CD14-positive monocyte (primary cell): ENCODE data around the gene CHKA. TPM values are rescaled to one million over a fixed set of nuclear protein-coding genes. Genes with fewer than 3 reads are reported as not detected.

Experiments
- DNase-seq, 3 donors: peaks; one replicate each; pipeline ENCODE4 v3.0.0-alpha.2; 2011 to 2022
- H2AFZ ChIP-seq: 2 replicates; pipeline ENCODE4 v1.6.0; 2012; ENCODE audit warnings: mild to moderate bottlenecking, low read depth, low read length, inconsistent platforms; ENCODE audit not compliant: insufficient read depth, poor library complexity, severe bottlenecking
- H3K27ac ChIP-seq, 2 donors: 1 replicate in 1 of 2; 2 replicates in 1 of 2; pipeline ENCODE4 v1.5.1; 2012 to 2013; ENCODE audit warnings: low read length in 2 of 2, control low read depth in 1 of 2, inconsistent platforms in 1 of 2, low read depth in 1 of 2, mild to moderate bottlenecking in 1 of 2
- H3K27me3 ChIP-seq, 2 donors: one replicate each; pipeline versions ENCODE4 v1.6.0 to v1.6.1; 2011 to 2013; ENCODE audit warnings: low read length in 2 of 2; ENCODE audit not compliant: control insufficient read depth in 2 of 2, insufficient read depth in 2 of 2
- H3K36me3 ChIP-seq, 2 donors: replicated peaks in 1 of 2; 1 replicate in 1 of 2; 2 replicates in 1 of 2; pipeline versions ENCODE4 v1.5.1 to v1.6.1; 2012 to 2013; ENCODE audit warnings: low read length in 2 of 2, control low read depth in 1 of 2, inconsistent platforms in 1 of 2, mild to moderate bottlenecking in 1 of 2; ENCODE audit not compliant: insufficient read depth in 2 of 2, control insufficient read depth in 1 of 2
- H3K4me1 ChIP-seq, 2 donors: 1 replicate in 1 of 2; 2 replicates in 1 of 2; pipeline versions ENCODE4 v1.5.1 to v1.6.1; 2012 to 2013; ENCODE audit warnings: low read length in 2 of 2, control low read depth in 1 of 2, inconsistent platforms in 1 of 2, mild to moderate bottlenecking in 1 of 2, moderate library complexity in 1 of 2; ENCODE audit not compliant: insufficient read depth in 2 of 2, control insufficient read depth in 1 of 2
- H3K4me2 ChIP-seq: replicated peaks from 2 replicates; pipeline ENCODE3; 2012; ENCODE audit warnings: low read length, moderate library complexity, mild to moderate bottlenecking; ENCODE audit not compliant: poor library complexity, severe bottlenecking; ENCODE audit errors: extremely low read depth
- H3K4me3 ChIP-seq, 3 experiments: fragments of 200-600 bp in 1 of 3; sonication (generic) in 1 of 3; replicated peaks in 1 of 3; 1 replicate in 2 of 3; 2 replicates in 1 of 3; pipeline ENCODE4 v1.5.1; 2011 to 2013; ENCODE audit warnings: low read length in 3 of 3, mild to moderate bottlenecking in 3 of 3, control low read depth in 2 of 3, low read depth in 2 of 3, inconsistent platforms in 1 of 3, moderate library complexity in 1 of 3
- H3K79me2 ChIP-seq: 2 replicates; pipeline ENCODE4 v1.6.0; 2012; ENCODE audit warnings: mild to moderate bottlenecking, control low read depth, inconsistent platforms, low read length, moderate library complexity; ENCODE audit not compliant: insufficient read depth
- H3K9ac ChIP-seq: 2 replicates; pipeline ENCODE4 v1.6.0; 2017; ENCODE audit warnings: low read length, mild to moderate bottlenecking; ENCODE audit not compliant: insufficient read depth, poor library complexity, severe bottlenecking
- H3K9me3 ChIP-seq, 2 donors: replicated peaks in 1 of 2; 1 replicate in 1 of 2; 2 replicates in 1 of 2; pipeline versions ENCODE4 v1.5.1 to v1.6.1; 2012 to 2013; ENCODE audit warnings: low read length in 2 of 2, control low read depth in 1 of 2; ENCODE audit not compliant: control insufficient read depth in 1 of 2, insufficient read depth in 1 of 2
- H4K20me1 ChIP-seq: 2 replicates; pipeline ENCODE4 v1.6.0; 2012; ENCODE audit warnings: mild to moderate bottlenecking, low read length, control low read depth, moderate library complexity; ENCODE audit not compliant: insufficient read depth
- H3K27ac Mint-ChIP-seq, 7 donors: one replicate each; pipeline ENCODE4 v1.8.0; 2020; ENCODE audit warnings: mild to moderate bottlenecking in 7 of 7, mixed read lengths in 7 of 7, moderate library complexity in 6 of 7, inconsistent platforms in 2 of 7
- H3K27me3 Mint-ChIP-seq, 3 donors: one replicate each; pipeline ENCODE4 v1.8.0; 2021 to 2022; ENCODE audit warnings: low read depth in 3 of 3, mild to moderate bottlenecking in 3 of 3, mixed read lengths in 3 of 3, moderate library complexity in 3 of 3, inconsistent platforms in 1 of 3
- H3K36me3 Mint-ChIP-seq, 2 donors: one replicate each; pipeline ENCODE4 v1.8.0; 2020; ENCODE audit warnings: mixed read lengths in 2 of 2, inconsistent platforms in 1 of 2, mild to moderate bottlenecking in 1 of 2
- H3K4me1 Mint-ChIP-seq: one replicate; pipeline ENCODE4 v1.8.0; 2020; ENCODE audit warnings: mild to moderate bottlenecking, mixed read lengths
- H3K4me3 Mint-ChIP-seq, 2 donors: one replicate each; pipeline ENCODE4 v1.8.0; 2020; ENCODE audit warnings: mild to moderate bottlenecking in 2 of 2, mixed read lengths in 2 of 2, moderate library complexity in 1 of 2
- H3K9me3 Mint-ChIP-seq, 7 donors: one replicate each; pipeline ENCODE4 v1.8.0; 2020 to 2022; ENCODE audit warnings: mixed read lengths in 7 of 7, mild to moderate bottlenecking in 6 of 7, moderate library complexity in 6 of 7, inconsistent platforms in 2 of 7
- WGBS: methylation state at CpG from one replicate; pipeline ENCODE4 v1.1.5; 2013; ENCODE audit warnings: missing lambda C conversion rate; ENCODE audit not compliant: insufficient coverage; 5-methylcytosine and 5-hydroxymethylcytosine counted together
- intact Hi-C, 2 donors: fragments of 100-400 bp; cut with micrococcal nuclease; formaldehyde crosslinking; loops; one replicate each; pipeline versions ENCODE4 v1.15.0 to v1.15.1; 2023
- polyA plus RNA-seq, 3 donors: library from polyadenylated mRNA; depleted of rRNA in 1 of 3; unstranded in 2 of 3; stranded (reverse) in 1 of 3; fragments of 300-500 nt in 2 of 3; fragments of >200 nt in 1 of 3; fragmentation: Illumina TruSeq in 2 of 3; gene quantifications; 1 replicate in 2 of 3; 2 replicates in 1 of 3; pipeline ENCODE4 v1.2.3, GENCODE V29; 2012 to 2021
- TF ChIP-seq, protein P1 (sequence below): fragments of 200-600 bp; IDR thresholded peaks from one replicate; pipeline ENCODE4 v1.8.0; 2022; ENCODE audit warnings: antibody characterized with exemption, mild to moderate bottlenecking

CHKA gene
- polyA plus RNA-seq, 3 donors, result 2.8 to 20.9 (median 5.7) TPM

DNA sequence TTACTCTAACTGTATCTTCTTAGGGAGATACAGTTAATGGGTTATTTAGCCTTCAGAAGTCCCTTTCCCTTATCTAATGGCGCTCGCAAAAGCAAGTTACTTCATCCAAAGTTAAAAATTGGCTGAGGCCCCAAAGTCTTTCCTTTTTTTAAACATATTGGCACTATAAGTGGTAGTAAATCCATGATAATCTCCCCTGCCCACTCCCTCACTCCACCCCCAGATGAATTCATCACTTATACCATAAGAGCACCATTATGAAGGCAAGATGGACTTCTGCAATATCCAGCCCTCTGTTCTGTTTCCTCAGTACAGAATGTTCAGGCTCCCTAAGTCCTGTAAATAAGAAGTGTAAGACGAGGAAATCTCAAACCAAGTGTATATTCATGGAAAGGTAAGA is 37.7 kb downstream of the CHKA start:
- no peak for DNase-seq
- no CpG with 5 or more reads among the region's 3 CpGs for WGBS
- no peak overlapping the region for H3K27ac ChIP-seq

DNA sequence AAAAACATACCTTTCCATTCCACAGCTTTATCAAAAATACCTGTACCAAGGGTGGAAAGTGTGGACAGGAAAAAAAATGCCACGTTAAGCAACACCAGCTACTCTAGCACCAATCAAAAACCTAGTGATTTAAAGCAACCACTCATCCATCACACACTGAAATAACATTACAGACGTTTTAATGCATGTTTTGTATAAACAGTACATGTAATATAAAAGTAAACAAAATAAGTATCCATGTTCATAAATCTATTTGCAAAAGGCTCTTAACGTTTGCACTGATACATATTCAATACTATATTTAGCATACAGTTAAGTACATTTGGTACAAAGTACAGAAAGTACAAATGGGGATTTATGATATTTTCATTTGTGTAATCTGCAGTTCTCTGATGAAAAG is 38.7 kb downstream of the CHKA start:
- Mint-ChIP-seq H3K36me3 (peaks cover 30 to 42% of the 10 kb centered on the region in 2 donors), H3K4me1 (no peaks in the 10 kb centered on the region), H3K27me3 (no peaks in the 10 kb centered on the region), H3K4me3 (no peak overlapping the region), H3K27ac (no peak overlapping the region), H3K9me3 (no peaks in the 10 kb centered on the region)
- no peaks in the 10 kb centered on the region for H3K4me1 ChIP-seq
- intact Hi-C loops, result no loop called here
- H3K9ac ChIP-seq, result no peak overlapping the region
- H4K20me1 ChIP-seq, result no peaks in the 10 kb centered on the region
- WGBS, result no CpG with 5 or more reads among the region's 3 CpGs
- H3K4me2 ChIP-seq, result no peak overlapping the region
- H3K27me3 ChIP-seq, result no peaks in the 10 kb centered on the region
- H2AFZ ChIP-seq, result no peak overlapping the region
- H3K4me3 ChIP-seq, result no peak overlapping the region
- H3K27ac ChIP-seq, result no peak overlapping the region
- H3K36me3 ChIP-seq, result peaks cover 10 to 36% of the 10 kb centered on the region in 2 donors
- no peaks in the 10 kb centered on the region for H3K79me2 ChIP-seq
- H3K9me3 ChIP-seq, result no peaks in the 10 kb centered on the region
- TF ChIP-seq, protein P1, sequence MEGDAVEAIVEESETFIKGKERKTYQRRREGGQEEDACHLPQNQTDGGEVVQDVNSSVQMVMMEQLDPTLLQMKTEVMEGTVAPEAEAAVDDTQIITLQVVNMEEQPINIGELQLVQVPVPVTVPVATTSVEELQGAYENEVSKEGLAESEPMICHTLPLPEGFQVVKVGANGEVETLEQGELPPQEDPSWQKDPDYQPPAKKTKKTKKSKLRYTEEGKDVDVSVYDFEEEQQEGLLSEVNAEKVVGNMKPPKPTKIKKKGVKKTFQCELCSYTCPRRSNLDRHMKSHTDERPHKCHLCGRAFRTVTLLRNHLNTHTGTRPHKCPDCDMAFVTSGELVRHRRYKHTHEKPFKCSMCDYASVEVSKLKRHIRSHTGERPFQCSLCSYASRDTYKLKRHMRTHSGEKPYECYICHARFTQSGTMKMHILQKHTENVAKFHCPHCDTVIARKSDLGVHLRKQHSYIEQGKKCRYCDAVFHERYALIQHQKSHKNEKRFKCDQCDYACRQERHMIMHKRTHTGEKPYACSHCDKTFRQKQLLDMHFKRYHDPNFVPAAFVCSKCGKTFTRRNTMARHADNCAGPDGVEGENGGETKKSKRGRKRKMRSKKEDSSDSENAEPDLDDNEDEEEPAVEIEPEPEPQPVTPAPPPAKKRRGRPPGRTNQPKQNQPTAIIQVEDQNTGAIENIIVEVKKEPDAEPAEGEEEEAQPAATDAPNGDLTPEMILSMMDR, result no peak
- DNase-seq, result no peak

More for the DNA sequence above, 37.7 kb downstream of the CHKA start:
- TF ChIP-seq, protein P1, result no peak
- Histone ChIP-seq H3K79me2 (peaks cover 3% of the 10 kb centered on the region), H2AFZ (no peak overlapping the region), H4K20me1 (no peaks in the 10 kb centered on the region), H3K9ac (no peak overlapping the region), H3K27me3 (no peaks in the 10 kb centered on the region), H3K36me3 (peaks cover 10 to 26% of the 10 kb centered on the region in 2 donors), H3K4me3 (no peak overlapping the region), H3K4me1 (no peaks in the 10 kb centered on the region), H3K9me3 (no peaks in the 10 kb centered on the region), H3K4me2 (no peak overlapping the region)
- Mint-ChIP-seq H3K4me1 (no peaks in the 10 kb centered on the region), H3K27me3 (no peaks in the 10 kb centered on the region), H3K27ac (peak overlapping the region in 1 of 7 donors; percentile 15), H3K9me3 (peaks cover 0 to under 1% (median 0%) of the 10 kb centered on the region in 7 donors), H3K4me3 (no peak overlapping the region), H3K36me3 (peaks cover 21 to 34% of the 10 kb centered on the region in 2 donors)
- intact Hi-C loops, result no loop called here
